GM12873 (cell line): Measurements from ENCODE around the gene SLC44A2.

Source experiments
- TF ChIP-seq, protein P1 (sequence below): IDR thresholded peaks from 2 replicates; pipeline ENCODE4 v1.5.1; 2012; ENCODE audit warnings: low read depth, mild to moderate bottlenecking, moderate library complexity, low read length, control low read depth; ENCODE audit not compliant: insufficient read depth; ENCODE audit errors: missing control alignments

The SLC44A2 gene

DNA sequence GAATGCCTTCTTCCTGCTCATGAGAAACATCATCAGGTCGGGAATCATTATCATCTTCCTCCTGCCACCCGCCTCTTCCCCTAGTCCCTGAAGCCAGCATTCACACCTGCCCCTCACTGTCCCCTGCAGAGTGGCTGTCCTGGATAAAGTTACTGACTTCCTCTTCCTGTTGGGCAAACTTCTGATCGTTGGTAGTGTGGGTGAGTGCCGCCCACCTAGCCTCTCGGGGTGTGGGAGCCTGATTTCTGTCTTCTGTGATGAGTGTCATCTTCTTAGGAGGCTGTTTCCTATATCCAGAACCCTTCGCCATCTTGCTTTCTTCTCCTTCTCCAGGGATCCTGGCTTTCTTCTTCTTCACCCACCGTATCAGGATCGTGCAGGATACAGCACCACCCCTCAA, 12.5 kb downstream of the SLC44A2 start:
- TF ChIP-seq, protein P1, sequence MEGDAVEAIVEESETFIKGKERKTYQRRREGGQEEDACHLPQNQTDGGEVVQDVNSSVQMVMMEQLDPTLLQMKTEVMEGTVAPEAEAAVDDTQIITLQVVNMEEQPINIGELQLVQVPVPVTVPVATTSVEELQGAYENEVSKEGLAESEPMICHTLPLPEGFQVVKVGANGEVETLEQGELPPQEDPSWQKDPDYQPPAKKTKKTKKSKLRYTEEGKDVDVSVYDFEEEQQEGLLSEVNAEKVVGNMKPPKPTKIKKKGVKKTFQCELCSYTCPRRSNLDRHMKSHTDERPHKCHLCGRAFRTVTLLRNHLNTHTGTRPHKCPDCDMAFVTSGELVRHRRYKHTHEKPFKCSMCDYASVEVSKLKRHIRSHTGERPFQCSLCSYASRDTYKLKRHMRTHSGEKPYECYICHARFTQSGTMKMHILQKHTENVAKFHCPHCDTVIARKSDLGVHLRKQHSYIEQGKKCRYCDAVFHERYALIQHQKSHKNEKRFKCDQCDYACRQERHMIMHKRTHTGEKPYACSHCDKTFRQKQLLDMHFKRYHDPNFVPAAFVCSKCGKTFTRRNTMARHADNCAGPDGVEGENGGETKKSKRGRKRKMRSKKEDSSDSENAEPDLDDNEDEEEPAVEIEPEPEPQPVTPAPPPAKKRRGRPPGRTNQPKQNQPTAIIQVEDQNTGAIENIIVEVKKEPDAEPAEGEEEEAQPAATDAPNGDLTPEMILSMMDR: no peak

DNA sequence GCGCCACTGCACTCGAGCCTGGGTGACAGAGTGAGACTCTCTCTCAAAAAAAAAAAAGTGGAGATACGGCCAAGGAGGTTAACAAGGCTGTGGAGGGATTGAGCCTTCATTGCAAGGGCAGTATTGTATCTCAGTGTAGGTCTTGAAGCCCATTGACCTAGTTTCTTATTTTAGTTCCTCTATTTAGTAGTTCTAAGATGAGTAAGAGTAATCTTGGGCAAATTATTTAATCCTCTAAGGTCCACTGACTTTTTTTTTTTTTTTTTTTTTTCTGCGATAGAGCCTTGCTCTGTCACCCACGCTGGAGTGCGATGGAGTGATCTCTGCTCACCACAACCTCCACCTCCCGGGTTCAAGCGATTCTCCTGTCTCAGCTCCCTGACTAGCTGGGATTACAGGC, 14.5 kb downstream of the SLC44A2 start:
- TF ChIP-seq, protein P1: no peak

DNA sequence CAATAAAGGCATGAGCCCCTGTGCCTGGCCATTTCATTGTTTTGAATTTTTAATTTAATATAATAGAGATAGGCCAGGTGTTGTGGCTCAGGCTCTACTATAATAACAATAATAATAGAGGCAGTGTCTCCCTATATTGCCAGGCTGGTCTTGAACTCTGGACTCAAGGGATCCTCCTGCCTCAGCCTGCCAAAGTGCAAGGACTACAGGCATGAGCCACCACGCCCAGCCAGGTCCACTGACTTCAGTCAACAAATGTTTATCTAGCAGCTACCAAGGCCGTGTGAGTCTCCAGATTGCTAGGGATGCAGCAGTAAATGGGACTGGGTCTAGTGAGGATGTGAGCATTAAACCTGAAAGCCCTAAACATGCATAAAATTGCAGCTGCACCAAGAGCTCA, 15.0 kb downstream of the SLC44A2 start:
- TF ChIP-seq, protein P1: no peak

DNA sequence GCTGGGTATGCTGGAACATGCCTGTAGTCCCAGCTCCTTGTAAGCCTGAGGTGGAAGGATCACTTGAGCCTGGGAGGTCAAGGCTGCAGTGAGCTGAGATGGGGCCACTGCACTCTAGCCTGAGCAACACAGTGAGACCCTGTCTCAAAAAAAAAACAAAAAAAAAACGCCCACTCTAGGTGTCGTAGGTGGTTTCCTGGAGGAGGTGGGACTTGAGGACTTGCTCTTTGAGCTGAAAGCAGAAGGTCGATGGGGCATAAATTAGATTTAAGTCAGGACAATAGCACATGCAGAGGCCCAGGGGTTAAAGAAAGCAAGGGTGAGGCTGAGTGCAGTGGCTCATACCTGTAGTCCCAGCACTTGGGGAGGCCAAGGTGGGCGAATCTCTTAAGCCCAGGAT, 15.9 kb downstream of the SLC44A2 start:
- TF ChIP-seq, protein P1: no peak

DNA sequence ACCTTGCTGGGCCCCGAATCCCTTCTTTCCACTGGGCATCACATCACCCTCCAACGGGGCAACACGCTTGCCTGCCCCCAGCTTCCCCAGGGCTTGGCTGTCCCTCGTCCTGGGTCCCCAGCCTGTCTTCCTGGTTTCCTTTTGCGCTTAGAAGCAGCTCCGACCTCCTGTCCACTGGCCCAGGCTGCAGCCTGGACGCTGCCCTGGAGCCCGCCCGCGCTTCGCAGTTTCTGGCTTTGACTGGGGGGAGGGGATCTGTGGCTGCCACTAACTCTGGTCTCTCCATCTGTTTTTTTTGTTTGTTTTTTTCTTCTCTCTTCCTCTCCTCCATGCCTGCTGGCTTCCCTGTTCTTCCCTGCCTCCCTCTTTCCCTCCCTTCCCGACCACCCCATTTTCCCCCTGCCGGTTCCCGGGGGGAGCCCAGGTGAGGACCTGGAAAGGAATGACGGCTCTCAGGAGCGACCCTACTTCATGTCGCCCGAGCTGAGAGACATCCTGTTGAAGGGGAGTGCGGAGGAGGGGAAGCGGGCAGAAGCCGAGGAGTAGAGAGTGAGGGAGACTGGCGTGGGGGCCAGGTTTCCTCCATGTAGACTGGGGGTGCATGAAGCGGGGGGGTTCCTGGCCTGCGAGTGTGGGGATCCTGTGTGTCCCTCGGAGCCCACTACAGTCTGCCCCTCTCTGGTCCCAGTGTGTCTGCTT, 17.3 kb downstream of the SLC44A2 start:
- TF ChIP-seq, protein P1: no peak

DNA sequence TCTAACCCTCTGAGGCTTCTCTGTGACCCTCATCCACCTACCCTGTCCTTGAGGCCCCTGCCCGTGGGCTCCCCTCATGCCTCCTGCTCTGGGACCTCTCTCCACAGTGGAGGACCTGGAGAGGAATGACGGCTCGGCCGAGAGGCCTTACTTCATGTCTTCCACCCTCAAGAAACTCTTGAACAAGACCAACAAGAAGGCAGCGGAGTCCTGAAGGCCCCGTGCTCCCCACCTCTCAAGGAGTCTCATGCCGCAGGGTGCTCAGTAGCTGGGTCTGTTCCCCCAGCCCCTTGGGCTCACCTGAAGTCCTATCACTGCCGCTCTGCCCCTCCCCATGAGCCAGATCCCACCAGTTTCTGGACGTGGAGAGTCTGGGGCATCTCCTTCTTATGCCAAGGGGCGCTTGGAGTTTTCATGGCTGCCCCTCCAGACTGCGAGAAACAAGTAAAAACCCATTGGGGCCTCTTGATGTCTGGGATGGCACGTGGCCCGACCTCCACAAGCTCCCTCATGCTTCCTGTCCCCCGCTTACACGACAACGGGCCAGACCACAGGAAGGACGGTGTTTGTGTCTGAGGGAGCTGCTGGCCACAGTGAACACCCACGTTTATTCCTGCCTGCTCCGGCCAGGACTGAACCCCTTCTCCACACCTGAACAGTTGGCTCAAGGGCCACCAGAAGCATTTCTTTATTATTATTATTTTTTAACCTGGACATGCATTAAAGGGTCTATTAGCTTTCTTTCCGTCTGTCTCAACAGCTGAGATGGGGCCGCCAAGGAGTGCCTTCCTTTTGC, 18.0 kb downstream of the SLC44A2 start:
- TF ChIP-seq, protein P1: no peak

DNA sequence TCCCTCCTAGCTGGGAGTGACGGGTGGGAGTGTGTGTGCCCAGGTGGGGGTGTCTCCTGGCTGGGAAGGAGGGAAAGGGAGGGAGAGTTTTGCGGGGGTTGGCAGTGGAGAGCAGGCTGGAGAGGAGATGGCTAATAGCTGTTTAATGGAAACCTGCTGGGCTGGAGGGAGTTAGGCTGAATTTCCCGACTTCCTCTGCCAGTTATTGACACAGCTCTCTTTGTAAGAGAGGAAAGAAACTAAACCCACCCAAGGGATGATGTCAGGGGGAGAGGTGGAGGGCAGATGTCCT, 18.6 kb downstream of the SLC44A2 start:
- TF ChIP-seq, protein P1: no peak
